Embryonic facial prominence (tissue), 1 donor: ENCODE measurements around the gene RAD23B.

Source experiments
- DNase-seq: peaks from one replicate; pipeline ENCODE4 v3.0.0-alpha.2; 2016; ENCODE audit errors: extremely low spot score

Gene RAD23B

DNA sequence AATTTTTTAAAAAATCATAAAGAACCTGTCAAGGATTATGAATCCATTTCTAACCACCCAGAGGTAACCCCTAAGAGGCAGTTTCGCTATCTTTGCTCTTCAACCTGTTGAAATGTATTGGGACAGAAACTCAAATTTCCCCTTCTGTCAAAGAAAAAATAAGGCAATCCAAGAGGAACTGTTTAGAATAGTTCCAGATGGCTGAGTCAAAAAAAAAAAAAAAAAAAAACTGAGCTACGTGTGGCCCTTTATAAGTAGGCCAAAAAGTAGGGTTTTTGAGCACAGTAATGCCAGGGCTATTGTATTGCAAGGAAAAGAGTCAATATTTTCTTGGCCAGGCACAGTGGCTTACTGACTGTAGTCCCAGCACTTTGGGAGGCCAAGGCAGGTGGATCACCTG is 94.9 kb downstream of the RAD23B start:
- DNase-seq: no peak
